ENCODE data around the gene USP47. TPM values are rescaled to one million over a fixed set of nuclear protein-coding genes. Genes with fewer than 3 reads are reported as not detected.

The USP47 gene
- total RNA-seq, 1 experiment from 2014 or later, result 24.2 TPM

GRCh38 chr11:11940551-11940950 is 98.8 kb downstream of the USP47 start:
- H3K27ac ChIP-seq, result no peak overlapping the region
- intact Hi-C loops (cut with micrococcal nuclease; ENCODE audit: unreplicated experiment), result no loop called here
- H3K27me3 ChIP-seq (ENCODE audit: insufficient read depth, low read depth), result no peaks in the 10 kb centered on the region
- no peak overlapping the region for H3K4me2 ChIP-seq
- ChIA-PET POLR2A (ENCODE audit: unreplicated experiment) (no interaction called here), CTCF (interaction anchor here (0.6 kb wide), 2 partner anchors 36 to 180 kb away, joined by 3 read pairs; no protein-coding TSS in a partner anchor)
- H3K9me3 ChIP-seq (ENCODE audit: insufficient read depth, low read depth), result no peaks in the 10 kb centered on the region
- no peak overlapping the region for H2AFZ ChIP-seq
- peaks cover 7% of the 10 kb centered on the region; the same call in 1 of the 2 replicates for H3F3A ChIP-seq (ENCODE audit: insufficient read depth, low read depth)
- H3K4me1 ChIP-seq (replicated peaks; ENCODE audit: insufficient read depth), result peaks cover 8% of the 10 kb centered on the region; the same call in 1 of the 2 replicates
- no peaks in the 10 kb centered on the region for H3K79me2 ChIP-seq (ENCODE audit: low read depth)
- no peak for DNase-seq
- no TSS peak for BruUV-seq (replicated peaks)
- H3K9me2 ChIP-seq (ENCODE audit: insufficient read depth), result no peaks in the 10 kb centered on the region
- no peaks in the 10 kb centered on the region for H3K36me3 ChIP-seq (ENCODE audit: low read depth)
- TF ChIP-seq CTCF (conservative IDR thresholded peaks at IDR 0.05) (no peak), EZH2 (IDR thresholded peaks at IDR 0.05; ENCODE audit: low read depth) (no peak)
- no peaks in the 10 kb centered on the region for H4K20me1 ChIP-seq (ENCODE audit: insufficient read depth)
- H3K4me3 ChIP-seq, result no peak overlapping the region

GRCh38 chr11:11942668-11943067 is 100.9 kb downstream of the USP47 start:
- intact Hi-C loops (cut with micrococcal nuclease; ENCODE audit: unreplicated experiment), result no loop called here
- H3K4me3 ChIP-seq, result no peak overlapping the region
- H3K27me3 ChIP-seq (ENCODE audit: insufficient read depth, low read depth), result no peaks in the 10 kb centered on the region
- no peak overlapping the region for H3K4me2 ChIP-seq
- no peaks in the 10 kb centered on the region for H3K9me3 ChIP-seq (ENCODE audit: insufficient read depth, low read depth)
- DNase-seq, result no peak
- H3K79me2 ChIP-seq (ENCODE audit: low read depth), result no peaks in the 10 kb centered on the region
- no peaks in the 10 kb centered on the region for H3K9me2 ChIP-seq (ENCODE audit: insufficient read depth)
- H3F3A ChIP-seq (ENCODE audit: insufficient read depth, low read depth), result no peaks in the 10 kb centered on the region
- TF ChIP-seq EZH2 (IDR thresholded peaks at IDR 0.05; ENCODE audit: low read depth) (no peak), CTCF (conservative IDR thresholded peaks at IDR 0.05) (no peak)
- H3K36me3 ChIP-seq (ENCODE audit: low read depth), result no peaks in the 10 kb centered on the region
- BruUV-seq (replicated peaks), result no TSS peak
- CTCF ChIA-PET, result no interaction called here
- POLR2A ChIA-PET (ENCODE audit: unreplicated experiment), result no interaction called here
- no peaks in the 10 kb centered on the region for H4K20me1 ChIP-seq (ENCODE audit: insufficient read depth)
- peaks cover under 1% of the 10 kb centered on the region; the same call in 1 of the 2 replicates for H3K4me1 ChIP-seq (replicated peaks; ENCODE audit: insufficient read depth)
- H2AFZ ChIP-seq, result no peak overlapping the region
- no peak overlapping the region for H3K27ac ChIP-seq

DNA sequence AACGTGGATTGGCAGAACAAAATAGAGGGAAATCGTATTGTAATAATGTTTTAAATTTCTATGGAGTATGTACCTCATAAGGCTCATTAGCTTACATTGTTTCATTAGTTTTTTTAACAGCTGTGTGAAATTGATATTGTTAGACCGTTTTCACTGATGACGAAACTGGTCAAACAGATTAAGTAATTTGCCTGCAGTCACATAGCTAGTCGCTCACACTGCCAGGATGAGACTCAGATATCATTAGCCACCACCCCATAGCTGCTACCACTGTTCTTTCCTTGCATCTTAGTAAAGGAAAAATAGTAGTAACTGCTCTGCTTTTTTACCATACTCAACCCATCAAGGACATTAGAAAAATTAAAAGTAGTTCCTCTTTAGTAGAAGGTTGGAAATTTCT is 102.7 kb downstream of the USP47 start:
- BruUV-seq (replicated peaks), result no TSS peak
- H3F3A ChIP-seq (ENCODE audit: insufficient read depth, low read depth), result no peaks in the 10 kb centered on the region
- no peak overlapping the region for H3K27ac ChIP-seq
- H3K36me3 ChIP-seq (ENCODE audit: low read depth), result no peaks in the 10 kb centered on the region
- H3K27me3 ChIP-seq (ENCODE audit: insufficient read depth, low read depth), result no peaks in the 10 kb centered on the region
- H2AFZ ChIP-seq, result no peak overlapping the region
- no peak overlapping the region for H3K4me3 ChIP-seq
- intact Hi-C loops (cut with micrococcal nuclease; ENCODE audit: unreplicated experiment), result no loop called here
- ChIA-PET POLR2A (ENCODE audit: unreplicated experiment) (no interaction called here), CTCF (no interaction called here)
- no peaks in the 10 kb centered on the region for H3K9me2 ChIP-seq (ENCODE audit: insufficient read depth)
- no peaks in the 10 kb centered on the region for H3K4me1 ChIP-seq (replicated peaks; ENCODE audit: insufficient read depth)
- H3K9me3 ChIP-seq (ENCODE audit: insufficient read depth, low read depth), result no peaks in the 10 kb centered on the region
- no peak for DNase-seq
- H3K4me2 ChIP-seq, result no peak overlapping the region
- H4K20me1 ChIP-seq (ENCODE audit: insufficient read depth), result no peaks in the 10 kb centered on the region
- TF ChIP-seq CTCF (conservative IDR thresholded peaks at IDR 0.05) (no peak), EZH2 (IDR thresholded peaks at IDR 0.05; ENCODE audit: low read depth) (no peak)
- no peaks in the 10 kb centered on the region for H3K79me2 ChIP-seq (ENCODE audit: low read depth)

All from PC-9 (cell line).